ENCODE measurements around the gene OR51B2.

GRCh38 chr11:5363679-5364078, 39.6 kb upstream of the OR51B2 start:
- TF ChIP-seq RAD21 (conservative IDR thresholded peaks at IDR 0.05), result no peak
- no peak for TF ChIP-seq POLR2AphosphoS5 (IDR thresholded peaks at IDR 0.05)
- no peak for TF ChIP-seq CTCF (IDR thresholded peaks at IDR 0.05; ENCODE audit: poor library complexity, severe bottlenecking)
- no peak for TF ChIP-seq EZH2 (IDR thresholded peaks at IDR 0.05; ENCODE audit: borderline replicate concordance, insufficient read depth, low read length, poor library complexity, severe bottlenecking)
- no peak for TF ChIP-seq MXI1 (conservative IDR thresholded peaks at IDR 0.05; ENCODE audit: poor library complexity, severe bottlenecking)
- no peak for TF ChIP-seq REST (IDR thresholded peaks at IDR 0.05; ENCODE audit: borderline replicate concordance)
- no peak for TF ChIP-seq TAF1 (IDR thresholded peaks at IDR 0.05; ENCODE audit: low read depth)
- no peak for TF ChIP-seq SMC3 (conservative IDR thresholded peaks at IDR 0.05; ENCODE audit: poor library complexity)
